PC-3 (cell line): Measurements from ENCODE around the gene HSPB6. TPM values are rescaled to one million over a fixed set of nuclear protein-coding genes. Genes with fewer than 3 reads are reported as not detected.

Experiments used
- ATAC-seq: fragments of 200-7000 bp; cut with Tn5 transposase; 2 replicates; pipeline ENCODE4 v1.9.1; 2020; ENCODE audit warnings: mild to moderate bottlenecking, moderate library complexity
- BruUV-seq: library from RNA; stranded (reverse); fragments of 400-500 nt; replicated peaks from 2 replicates; lab custom pipeline; 2021; lab: Mats Ljungman, UMichigan
- CTCF ChIA-PET: fragments of 300-600 bp; sonication (Branson Sonifier 250); formaldehyde crosslinking; loops from one replicate; lab custom pipeline; 2022; ENCODE audit warnings: antibody characterized with exemption; lab: Charles Lee
- POLR2A ChIA-PET: fragments of 300-600 bp; sonication (Branson Sonifier 250); formaldehyde crosslinking; loops from one replicate; lab custom pipeline; 2022; ENCODE audit warnings: antibody characterized with exemption; ENCODE audit not compliant: unreplicated experiment; lab: Charles Lee
- DNase-seq: peaks from one replicate; pipeline ENCODE4 v3.0.0-alpha.2; 2015
- H2AFZ ChIP-seq: fragments of 300-600 bp; sonication (generic); 2 replicates; pipeline ENCODE4 v1.6.0; 2016; ENCODE audit warnings: antibody characterized with exemption, low read length
- H3F3A ChIP-seq: fragments of 300-600 bp; sonication (generic); one replicate; pipeline ENCODE4 v1.6.0; 2017; ENCODE audit warnings: antibody characterized with exemption, low read length, control low read depth, mild to moderate bottlenecking; ENCODE audit not compliant: unreplicated experiment
- H3K27ac ChIP-seq: fragments of 300-600 bp; sonication (generic); 2 replicates; pipeline ENCODE4 v1.5.1; 2016; ENCODE audit warnings: mild to moderate bottlenecking, low read length
- H3K27me3 ChIP-seq: fragments of 300-600 bp; sonication (generic); 2 replicates; pipeline ENCODE4 v1.6.1; 2016; ENCODE audit warnings: low read length, mixed read lengths
- H3K36me3 ChIP-seq: fragments of 300-600 bp; sonication (generic); 2 replicates; pipeline ENCODE4 v1.6.1; 2016; ENCODE audit warnings: low read depth, mixed run types, low read length, mixed read lengths
- H3K4me1 ChIP-seq: fragments of 300-600 bp; sonication (generic); 2 replicates; pipeline ENCODE4 v1.5.1; 2016; ENCODE audit warnings: low read length; ENCODE audit not compliant: insufficient read depth
- H3K4me2 ChIP-seq: fragments of 300-600 bp; sonication (generic); 2 replicates; pipeline ENCODE4 v1.6.0; 2016; ENCODE audit warnings: low read length
- H3K4me3 ChIP-seq: fragments of 300-600 bp; sonication (generic); 2 replicates; pipeline ENCODE4 v1.5.1; 2016; ENCODE audit warnings: mild to moderate bottlenecking, low read length, mixed read lengths
- H3K79me2 ChIP-seq: fragments of 300-600 bp; sonication (generic); 2 replicates; pipeline ENCODE4 v1.6.1; 2017; ENCODE audit warnings: low read length, mixed read lengths
- H3K9ac ChIP-seq: fragments of 300-600 bp; sonication (generic); 2 replicates; pipeline ENCODE4 v1.6.0; 2016; ENCODE audit warnings: mild to moderate bottlenecking, low read length
- H3K9me2 ChIP-seq: fragments of 300-600 bp; sonication (generic); replicated peaks from 2 replicates; pipeline ENCODE4 v1.6.1; 2016; ENCODE audit warnings: mixed run types, low read length, mixed read lengths
- H3K9me3 ChIP-seq: fragments of 300-600 bp; sonication (generic); 2 replicates; pipeline ENCODE4 v1.6.1; 2016; ENCODE audit warnings: low read length, mixed read lengths
- H4K20me1 ChIP-seq: fragments of 300-600 bp; sonication (generic); 2 replicates; pipeline ENCODE4 v1.6.1; 2016; ENCODE audit warnings: low read length, mixed read lengths
- EZH2 ChIP-seq: fragments of 300-600 bp; sonication (generic); IDR thresholded peaks from one replicate; pipeline ENCODE4 v1.6.1; 2017; ENCODE audit warnings: antibody characterized with exemption, mild to moderate bottlenecking, low read length; ENCODE audit not compliant: unreplicated experiment
- EZH2phosphoT487 ChIP-seq: fragments of 300-600 bp; sonication (generic); IDR thresholded peaks from 2 replicates; pipeline ENCODE4 v1.6.1; 2018; ENCODE audit warnings: mild to moderate bottlenecking, antibody characterized with exemption, low read length, borderline replicate concordance
- intact Hi-C: fragments of 100-400 bp; cut with micrococcal nuclease; formaldehyde crosslinking; loops from 2 replicates; pipeline ENCODE4 v1.9.0; 2023
- total RNA-seq: library from RNA; depleted of rRNA; stranded (reverse); fragments of >200 nt; gene quantifications from 2 replicates; pipeline ENCODE4 v1.2.3, GENCODE V29; 2014
- TF ChIP-seq, protein P1 (sequence below): fragments of 300-600 bp; sonication (generic); conservative IDR thresholded peaks from 2 replicates; pipeline ENCODE4 v1.5.1; 2017; ENCODE audit warnings: antibody characterized with exemption, low read depth, mild to moderate bottlenecking, low read length

Gene HSPB6
- total RNA-seq, 1 experiment from 2014 or later, result not detected

DNA sequence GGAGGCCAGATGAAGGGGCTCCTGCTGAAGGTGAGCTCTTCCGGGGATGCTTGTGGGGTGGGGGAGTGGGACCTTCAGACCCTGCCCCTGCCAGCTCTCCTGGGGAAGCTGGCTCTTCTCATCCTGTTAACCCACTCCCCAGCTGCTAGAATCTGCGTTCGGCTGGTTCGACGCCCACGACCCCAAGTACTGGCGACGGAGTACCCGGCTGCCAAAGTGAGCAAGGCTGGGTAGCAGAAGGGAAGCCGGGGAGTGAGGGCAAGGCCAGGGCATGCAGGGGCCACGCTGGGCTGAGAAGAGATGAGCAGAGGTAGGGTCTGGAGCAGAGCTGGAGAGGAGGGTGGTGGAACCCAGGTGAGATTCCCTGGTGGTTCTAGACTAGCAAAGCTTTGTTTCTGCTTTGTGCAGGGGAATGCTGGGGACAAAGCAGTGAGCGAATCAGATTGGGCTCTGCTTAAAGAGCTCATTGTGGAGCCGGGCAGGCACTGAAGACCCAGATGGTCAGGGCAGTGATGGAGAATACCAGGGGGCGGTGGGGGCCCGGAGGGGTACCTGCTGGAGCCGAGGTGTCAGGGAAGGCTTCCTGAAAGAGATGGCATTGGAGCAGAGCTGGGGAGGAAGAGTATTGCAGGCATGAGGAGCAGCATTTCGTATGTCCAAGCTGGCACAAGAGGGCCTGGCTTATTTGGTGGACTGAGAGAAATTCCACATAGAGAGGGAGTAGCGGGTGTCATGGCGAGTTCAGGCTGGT lies 28.7 kb downstream of the HSPB6 start:
- H3K9ac ChIP-seq, result no peak overlapping the region
- no peaks in the 10 kb centered on the region for H3K9me2 ChIP-seq
- no peaks in the 10 kb centered on the region for H3F3A ChIP-seq
- ATAC-seq, result no peak
- H2AFZ ChIP-seq, result no peak overlapping the region
- no peak for DNase-seq
- no peak overlapping the region for H3K27ac ChIP-seq
- intact Hi-C loops, result no loop called here
- no peak overlapping the region for H3K4me3 ChIP-seq
- no peaks in the 10 kb centered on the region for H3K79me2 ChIP-seq
- H3K9me3 ChIP-seq, result no peaks in the 10 kb centered on the region
- no TSS peak for BruUV-seq
- TF ChIP-seq EZH2 (no peak), EZH2phosphoT487 (no peak)
- TF ChIP-seq, protein P1, sequence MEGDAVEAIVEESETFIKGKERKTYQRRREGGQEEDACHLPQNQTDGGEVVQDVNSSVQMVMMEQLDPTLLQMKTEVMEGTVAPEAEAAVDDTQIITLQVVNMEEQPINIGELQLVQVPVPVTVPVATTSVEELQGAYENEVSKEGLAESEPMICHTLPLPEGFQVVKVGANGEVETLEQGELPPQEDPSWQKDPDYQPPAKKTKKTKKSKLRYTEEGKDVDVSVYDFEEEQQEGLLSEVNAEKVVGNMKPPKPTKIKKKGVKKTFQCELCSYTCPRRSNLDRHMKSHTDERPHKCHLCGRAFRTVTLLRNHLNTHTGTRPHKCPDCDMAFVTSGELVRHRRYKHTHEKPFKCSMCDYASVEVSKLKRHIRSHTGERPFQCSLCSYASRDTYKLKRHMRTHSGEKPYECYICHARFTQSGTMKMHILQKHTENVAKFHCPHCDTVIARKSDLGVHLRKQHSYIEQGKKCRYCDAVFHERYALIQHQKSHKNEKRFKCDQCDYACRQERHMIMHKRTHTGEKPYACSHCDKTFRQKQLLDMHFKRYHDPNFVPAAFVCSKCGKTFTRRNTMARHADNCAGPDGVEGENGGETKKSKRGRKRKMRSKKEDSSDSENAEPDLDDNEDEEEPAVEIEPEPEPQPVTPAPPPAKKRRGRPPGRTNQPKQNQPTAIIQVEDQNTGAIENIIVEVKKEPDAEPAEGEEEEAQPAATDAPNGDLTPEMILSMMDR, result no peak
- H3K36me3 ChIP-seq, result peaks cover 5% of the 10 kb centered on the region
- H3K27me3 ChIP-seq, result no peaks in the 10 kb centered on the region
- no peaks in the 10 kb centered on the region for H3K4me1 ChIP-seq
- no peaks in the 10 kb centered on the region for H4K20me1 ChIP-seq
- no peak overlapping the region for H3K4me2 ChIP-seq
- CTCF ChIA-PET, result no interaction called here
- POLR2A ChIA-PET, result no interaction called here

DNA sequence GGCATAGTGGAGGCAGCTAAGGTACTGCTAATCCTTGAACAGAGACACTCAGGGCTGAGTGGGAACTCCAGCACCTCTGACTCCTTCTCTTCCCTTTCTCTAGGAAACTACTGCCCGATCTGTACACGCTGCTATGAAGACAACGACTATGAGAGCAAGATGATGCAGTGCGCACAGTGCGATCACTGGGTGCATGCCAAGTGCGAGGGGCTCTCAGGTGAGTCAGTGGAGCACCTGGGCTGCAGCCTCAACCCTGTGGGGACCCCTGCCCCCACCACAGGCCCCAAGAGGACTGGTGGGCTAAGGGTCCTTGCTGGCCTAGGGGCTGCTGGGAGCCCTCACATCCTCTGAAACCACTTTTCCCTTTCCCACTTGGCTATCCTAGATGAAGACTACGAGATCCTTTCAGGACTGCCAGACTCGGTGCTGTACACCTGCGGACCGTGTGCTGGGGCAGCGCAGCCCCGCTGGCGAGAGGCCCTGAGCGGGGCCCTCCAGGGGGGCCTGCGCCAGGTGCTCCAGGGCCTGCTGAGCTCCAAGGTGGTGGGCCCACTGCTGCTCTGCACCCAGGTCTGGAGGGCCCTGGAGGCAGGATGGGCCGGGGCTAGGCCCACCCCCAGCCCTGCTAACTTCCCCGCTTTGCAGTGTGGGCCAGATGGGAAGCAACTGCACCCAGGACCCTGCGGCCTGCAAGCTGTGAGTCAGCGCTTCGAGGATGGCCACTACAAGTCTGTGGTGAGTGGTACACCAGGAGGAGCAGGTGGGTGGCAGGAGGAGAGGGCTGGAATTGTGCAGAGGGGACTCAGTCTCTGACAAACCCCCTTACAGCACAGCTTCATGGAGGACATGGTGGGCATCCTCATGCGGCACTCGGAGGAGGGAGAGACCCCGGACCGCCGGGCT lies 29.5 kb downstream of the HSPB6 start:
- H2AFZ ChIP-seq, result no peak overlapping the region
- no peaks in the 10 kb centered on the region for H3K27me3 ChIP-seq
- H3K79me2 ChIP-seq, result no peaks in the 10 kb centered on the region
- no TSS peak for BruUV-seq
- no peak overlapping the region for H3K27ac ChIP-seq
- peaks cover 5% of the 10 kb centered on the region for H3K36me3 ChIP-seq
- H3F3A ChIP-seq, result no peaks in the 10 kb centered on the region
- TF ChIP-seq EZH2phosphoT487, result no peak
- no peak for TF ChIP-seq EZH2
- TF ChIP-seq, protein P1, result no peak
- no peaks in the 10 kb centered on the region for H4K20me1 ChIP-seq
- no peak overlapping the region for H3K4me2 ChIP-seq
- H3K9ac ChIP-seq, result no peak overlapping the region
- CTCF ChIA-PET, result no interaction called here
- H3K9me3 ChIP-seq, result no peaks in the 10 kb centered on the region
- H3K9me2 ChIP-seq, result no peaks in the 10 kb centered on the region
- ATAC-seq, result no peak
- POLR2A ChIA-PET, result no interaction called here
- H3K4me1 ChIP-seq, result no peaks in the 10 kb centered on the region
- DNase-seq, result no peak
- H3K4me3 ChIP-seq, result no peak overlapping the region
- intact Hi-C loops, result no loop called here
